Activated T-helper 2 cell treated with anti-CD3 and anti-CD28 coated beads, Interferon-gamma antibody, Interleukin-2, Interleukin-4, amounts not matched to agents 10 μg/mL and 5 μg/mL and 100 μg/mL, durations not matched to agents 14 hours and 24 hours and 36 hours (primary cell): ENCODE data around the gene FOXP1. TPM values are rescaled to one million over a fixed set of nuclear protein-coding genes. Genes with fewer than 3 reads are reported as not detected.
A peak's percentile ranks its signal among the peaks of the same experiment; 100 is the strongest.

Experiments
- DNase-seq: peaks from one replicate; pipeline ENCODE4 v3.0.0; 2021; ENCODE audit warnings: low spot score
- H3K27ac Mint-ChIP-seq: one replicate; pipeline ENCODE4 v1.8.0; 2021; ENCODE audit warnings: mixed read lengths
- H3K27me3 Mint-ChIP-seq: one replicate; pipeline ENCODE4 v1.8.0; 2021; ENCODE audit warnings: low read depth, mixed read lengths
- H3K36me3 Mint-ChIP-seq: one replicate; pipeline ENCODE4 v1.8.0; 2021; ENCODE audit warnings: low read depth, mixed read lengths
- H3K4me1 Mint-ChIP-seq: one replicate; pipeline ENCODE4 v1.8.0; 2021; ENCODE audit warnings: low read depth, mixed read lengths
- H3K4me3 Mint-ChIP-seq: one replicate; pipeline ENCODE4 v1.8.0; 2021; ENCODE audit warnings: low read depth, mild to moderate bottlenecking, moderate library complexity, mixed read lengths
- H3K9me3 Mint-ChIP-seq: one replicate; pipeline ENCODE4 v1.8.0; 2021; ENCODE audit warnings: mixed read lengths
- intact Hi-C: fragments of 100-400 bp; cut with micrococcal nuclease; formaldehyde crosslinking; loops from one replicate; pipeline ENCODE4 v1.15.1; 2023
- total RNA-seq: library from RNA; stranded (reverse); gene quantifications from 2 replicates; pipeline ENCODE4 v1.2.3, GENCODE V29; 2022

Gene FOXP1
- total RNA-seq, 1 donor from 2014 or later, result 132 TPM

DNA sequence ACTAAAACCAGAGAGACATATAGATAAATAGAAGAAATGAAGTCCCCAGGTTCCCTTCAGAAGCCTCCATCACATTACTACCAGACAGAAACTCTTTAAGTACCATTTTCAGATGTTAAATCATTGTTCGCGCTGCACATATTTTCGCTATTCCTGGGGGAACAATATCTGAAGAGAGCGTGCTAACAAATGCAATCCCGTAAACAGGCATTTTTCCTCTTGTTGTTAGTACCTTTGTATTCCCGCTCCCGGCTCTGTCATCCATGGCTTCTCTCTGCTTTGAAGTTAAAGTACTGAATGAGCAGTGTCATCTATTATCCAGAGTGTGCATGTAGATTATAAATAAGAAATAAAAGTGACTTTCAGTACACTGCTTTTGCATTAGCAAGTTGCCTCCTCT lies 412.3 kb downstream of the FOXP1 start:
- DNase-seq, result no peak
- no peak overlapping the region for H3K4me3 Mint-ChIP-seq
- intact Hi-C loops, result no loop called here
- H3K27me3 Mint-ChIP-seq, result no peaks in the 10 kb centered on the region
- no peak overlapping the region for H3K27ac Mint-ChIP-seq
- H3K4me1 Mint-ChIP-seq, result peaks cover 3% of the 10 kb centered on the region
- peaks cover 29% of the 10 kb centered on the region for H3K36me3 Mint-ChIP-seq
- H3K9me3 Mint-ChIP-seq, result no peaks in the 10 kb centered on the region

DNA sequence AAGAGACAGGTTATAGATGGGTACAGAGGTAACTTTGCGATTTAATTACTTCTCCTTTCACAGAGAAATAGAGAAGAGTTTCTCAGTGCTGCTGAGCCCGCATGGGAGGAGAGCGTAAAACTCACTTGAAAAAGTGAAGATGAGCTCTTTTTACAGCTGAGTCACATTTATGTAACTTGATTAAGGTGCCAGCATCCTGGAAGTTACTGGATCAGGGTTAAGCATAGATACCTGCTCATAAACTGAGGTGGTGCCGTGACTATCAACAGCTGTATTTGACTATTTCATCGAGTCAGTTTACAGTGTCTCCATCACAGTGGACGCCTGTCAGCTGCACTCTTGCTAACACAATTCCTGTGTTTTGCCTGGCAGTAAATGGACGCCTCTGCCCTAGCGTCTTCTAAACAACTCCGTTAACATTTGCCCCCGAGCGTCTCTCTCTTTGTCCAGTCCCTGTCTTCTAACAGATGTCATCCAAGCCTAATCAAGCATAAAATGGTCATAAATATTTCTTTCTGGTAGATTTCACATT lies 414.6 kb downstream of the FOXP1 start:
- Mint-ChIP-seq H3K36me3 (peaks cover 26% of the 10 kb centered on the region), H3K4me3 (no peak overlapping the region), H3K27me3 (no peaks in the 10 kb centered on the region), H3K4me1 (peaks cover 3% of the 10 kb centered on the region), H3K9me3 (peaks cover 4% of the 10 kb centered on the region), H3K27ac (no peak overlapping the region)
- intact Hi-C loops, result no loop called here
- DNase-seq, result no peak

DNA sequence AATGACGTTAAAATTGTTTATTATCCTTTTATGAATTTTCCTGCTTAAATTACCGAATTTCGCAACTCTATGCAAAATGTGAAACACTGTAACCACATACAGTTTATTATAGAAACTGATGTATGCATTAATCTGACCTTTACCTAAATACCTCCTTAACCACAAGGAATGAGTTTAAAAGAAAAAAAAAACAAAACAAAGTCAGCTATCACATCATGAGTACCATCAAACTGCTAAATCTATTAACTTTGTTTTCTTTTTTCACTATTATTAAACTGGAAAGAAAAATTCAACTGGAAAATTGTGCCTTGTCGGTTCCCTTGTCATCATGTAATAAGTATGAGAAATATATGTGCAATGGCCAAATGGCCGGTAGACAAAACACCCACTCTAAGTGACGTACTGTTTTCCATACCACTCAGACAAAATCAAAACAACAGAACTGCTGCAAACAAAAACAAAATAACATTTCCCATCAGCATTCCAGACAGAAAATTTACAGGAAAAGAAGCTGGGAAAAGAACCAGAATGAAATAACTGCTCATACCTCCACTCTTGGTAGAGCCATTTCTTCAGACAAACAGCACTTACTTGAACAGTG lies 415.3 kb downstream of the FOXP1 start:
- Mint-ChIP-seq H3K4me1 (peaks cover 3% of the 10 kb centered on the region), H3K27ac (no peak overlapping the region), H3K27me3 (no peaks in the 10 kb centered on the region), H3K9me3 (peaks cover 4% of the 10 kb centered on the region), H3K36me3 (peaks cover 30% of the 10 kb centered on the region), H3K4me3 (no peak overlapping the region)
- no peak for DNase-seq
- intact Hi-C loops, result no loop called here

DNA sequence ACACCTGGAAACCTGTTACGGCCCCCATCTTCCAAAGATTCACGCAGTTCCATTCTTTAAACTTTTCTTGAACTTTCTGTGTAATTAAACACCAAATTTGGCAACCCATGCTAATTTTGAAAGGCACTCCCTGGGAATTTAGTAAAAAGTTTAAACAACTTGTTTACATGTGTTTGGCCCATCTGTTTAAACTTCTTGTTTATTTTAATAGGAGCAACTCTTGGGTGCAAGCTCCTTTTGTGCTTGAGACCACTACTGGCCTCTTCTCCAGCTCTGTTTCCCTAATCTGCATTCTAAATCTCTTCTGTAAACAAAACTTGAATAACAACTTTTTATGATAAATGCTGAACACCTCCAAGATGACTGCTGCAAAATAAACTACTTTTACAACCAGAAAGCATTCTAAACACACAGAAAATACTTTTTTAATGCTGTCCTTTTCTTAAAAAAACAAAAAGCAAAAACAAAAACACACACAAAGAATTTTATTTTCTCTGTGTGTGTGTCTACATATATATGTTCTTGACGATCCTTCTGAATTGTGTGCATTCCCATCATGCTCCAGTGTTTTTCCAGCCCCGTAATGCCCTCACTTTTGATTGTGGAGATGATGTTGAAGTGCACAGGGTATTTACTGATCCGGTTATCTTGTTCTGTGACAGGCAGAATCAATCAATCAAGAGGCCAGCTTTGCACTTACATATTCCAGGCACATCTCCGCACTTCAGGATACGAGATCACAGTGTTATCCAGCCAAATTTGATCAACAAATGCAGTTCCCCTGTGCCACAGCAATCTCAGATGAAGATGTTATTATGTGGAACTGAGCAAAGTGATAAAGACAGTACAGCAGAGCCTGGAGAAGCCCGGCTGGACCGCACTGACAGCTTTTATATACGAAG lies 416.9 kb downstream of the FOXP1 start:
- peaks cover 4% of the 10 kb centered on the region for H3K9me3 Mint-ChIP-seq
- peaks cover 10% of the 10 kb centered on the region for H3K4me1 Mint-ChIP-seq
- H3K27ac Mint-ChIP-seq, result no peak overlapping the region
- H3K4me3 Mint-ChIP-seq, result no peak overlapping the region
- no peaks in the 10 kb centered on the region for H3K27me3 Mint-ChIP-seq
- intact Hi-C loops, result no loop called here
- DNase-seq, result no peak
- peaks cover 39% of the 10 kb centered on the region for H3K36me3 Mint-ChIP-seq

DNA sequence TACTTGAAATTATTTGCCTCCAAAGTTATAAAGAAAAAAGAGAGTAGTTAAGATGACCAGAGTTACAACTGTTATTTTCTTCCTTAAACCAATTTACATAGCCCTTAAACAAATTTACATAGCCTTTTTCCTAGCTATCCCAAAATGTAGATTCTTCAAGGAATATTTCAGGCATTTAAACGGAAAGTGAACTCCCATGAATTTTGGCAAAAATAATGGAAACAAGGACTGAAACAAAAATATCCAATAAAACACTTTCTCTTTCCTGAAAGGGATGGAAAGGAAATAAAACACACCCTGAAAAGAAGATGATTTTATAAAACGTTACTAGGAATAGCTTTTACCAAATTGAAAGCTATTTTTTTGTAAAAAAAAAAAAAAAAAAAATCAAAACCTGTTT lies 418.6 kb downstream of the FOXP1 start:
- H3K27me3 Mint-ChIP-seq, result no peaks in the 10 kb centered on the region
- intact Hi-C loops, result no loop called here
- H3K36me3 Mint-ChIP-seq, result peaks cover 50% of the 10 kb centered on the region
- H3K4me1 Mint-ChIP-seq, result peaks cover 24% of the 10 kb centered on the region
- H3K4me3 Mint-ChIP-seq, result no peak overlapping the region
- H3K27ac Mint-ChIP-seq, result no peak overlapping the region
- no peak for DNase-seq
- H3K9me3 Mint-ChIP-seq, result peaks cover 15% of the 10 kb centered on the region

DNA sequence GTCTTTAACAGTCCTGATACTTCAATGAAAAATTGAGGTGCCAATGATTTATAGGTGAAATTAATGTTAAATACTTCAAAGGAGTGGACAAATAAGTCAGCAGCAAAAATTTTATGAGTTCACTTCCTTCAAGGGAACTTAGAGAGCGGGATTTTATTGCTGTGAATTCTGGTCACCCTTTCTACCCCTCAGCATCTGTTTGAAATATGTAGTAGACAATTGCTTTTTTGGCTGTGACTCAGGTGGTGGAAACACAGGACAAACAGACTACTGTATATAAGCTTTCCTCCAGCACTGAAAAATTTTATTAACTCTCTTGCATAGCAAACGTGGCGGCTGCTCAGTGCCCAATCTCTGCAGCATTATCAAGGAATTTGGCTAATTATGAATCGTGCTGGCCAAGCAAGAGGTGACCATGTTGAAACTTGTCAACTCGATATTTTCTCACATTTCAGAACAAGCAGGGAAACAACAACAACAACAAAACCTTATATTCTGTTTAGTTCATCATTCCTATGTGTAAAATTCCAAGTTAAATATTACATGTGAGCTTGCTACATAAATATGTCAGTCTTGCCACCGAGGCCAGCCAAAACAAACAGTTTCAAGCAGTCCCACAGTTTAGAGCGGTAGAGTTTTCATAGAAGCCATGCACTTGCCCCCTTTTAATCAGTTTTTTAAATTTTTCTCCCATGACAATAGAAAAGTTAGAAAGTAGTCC lies 420.2 kb downstream of the FOXP1 start:
- Mint-ChIP-seq H3K27me3 (no peaks in the 10 kb centered on the region), H3K36me3 (peaks cover 51% of the 10 kb centered on the region), H3K4me1 (peaks cover 26% of the 10 kb centered on the region), H3K9me3 (peaks cover 15% of the 10 kb centered on the region), H3K4me3 (no peak overlapping the region), H3K27ac (no peak overlapping the region)
- no peak for DNase-seq
- intact Hi-C loops, result no loop called here

GRCh38 chr3:71162221-71162620 lies 421.3 kb downstream of the FOXP1 start:
- DNase-seq, result no peak
- Mint-ChIP-seq H3K36me3 (peaks cover 59% of the 10 kb centered on the region), H3K27ac (no peak overlapping the region), H3K4me1 (peaks cover 23% of the 10 kb centered on the region), H3K27me3 (no peaks in the 10 kb centered on the region), H3K4me3 (no peak overlapping the region), H3K9me3 (peaks cover 15% of the 10 kb centered on the region)
- intact Hi-C loops, result no loop called here

- DNase-seq, result no peak
- Mint-ChIP-seq H3K27me3 (no peaks in the 10 kb centered on the region), H3K4me1 (peaks cover 29% of the 10 kb centered on the region), H3K4me3 (no peak overlapping the region), H3K36me3 (peaks cover 52% of the 10 kb centered on the region), H3K27ac (peak overlapping the region; percentile 91), H3K9me3 (peaks cover 14% of the 10 kb centered on the region)
- intact Hi-C loops, result loop anchor here (2.0 kb wide), 1 partner anchor 14 kb away; no protein-coding TSS in a partner anchor
These were observed 422.6 kb downstream of the FOXP1 start for GRCh38 chr3:71160785-71161546.

DNA sequence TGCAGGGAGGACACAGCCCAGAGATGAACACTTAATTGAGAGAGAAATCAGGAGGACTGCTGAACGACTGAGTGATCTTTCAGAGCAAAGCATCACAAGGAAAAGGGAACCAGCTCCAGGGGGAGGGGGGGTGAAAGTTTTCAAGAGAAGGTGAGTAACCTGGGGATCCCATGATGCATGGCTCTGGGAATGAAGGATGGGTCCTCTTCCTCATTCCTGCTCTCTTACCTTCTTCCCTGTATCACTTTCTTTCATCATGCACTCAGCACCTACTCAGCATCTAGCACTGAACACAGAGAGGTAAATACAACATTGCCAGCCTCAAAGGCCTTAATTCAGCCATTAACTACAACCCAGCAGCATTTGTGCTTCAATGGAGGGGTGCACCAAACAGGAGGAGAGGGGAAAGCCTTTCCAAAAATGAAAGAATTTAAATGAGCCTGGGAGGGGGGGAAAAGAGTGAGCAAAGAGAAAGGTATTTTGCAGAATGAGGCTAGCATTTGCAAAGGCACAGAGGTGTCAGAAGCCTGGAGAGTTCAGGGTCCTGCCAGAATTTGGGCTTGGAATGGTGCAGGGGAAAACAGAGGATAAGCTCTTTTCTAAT lies 427.4 kb downstream of the FOXP1 start:
- Mint-ChIP-seq H3K27ac (no peak overlapping the region), H3K4me1 (peaks cover 38% of the 10 kb centered on the region), H3K9me3 (peaks cover 8% of the 10 kb centered on the region), H3K4me3 (no peak overlapping the region), H3K27me3 (no peaks in the 10 kb centered on the region), H3K36me3 (peaks cover 32% of the 10 kb centered on the region)
- no peak for DNase-seq
- intact Hi-C loops, result no loop called here

- Mint-ChIP-seq H3K27ac (no peak overlapping the region), H3K27me3 (no peaks in the 10 kb centered on the region), H3K9me3 (no peaks in the 10 kb centered on the region), H3K4me3 (no peak overlapping the region), H3K4me1 (peaks cover 42% of the 10 kb centered on the region), H3K36me3 (peaks cover 22% of the 10 kb centered on the region)
- no peak for DNase-seq
- intact Hi-C loops, result loop anchor here (5.0 kb wide), 1 partner anchor 32 kb away; no protein-coding TSS in a partner anchor
These were observed 428.7 kb downstream of the FOXP1 start for GRCh38 chr3:71154846-71155245.

GRCh38 chr3:71153713-71154112 lies 429.8 kb downstream of the FOXP1 start:
- intact Hi-C loops, result loop anchor here (1.0 to 5.0 kb wide), 2 partner anchors 10 to 34 kb away; no protein-coding TSS in a partner anchor
- no peak overlapping the region for H3K27ac Mint-ChIP-seq
- peaks cover 45% of the 10 kb centered on the region for H3K4me1 Mint-ChIP-seq

DNA sequence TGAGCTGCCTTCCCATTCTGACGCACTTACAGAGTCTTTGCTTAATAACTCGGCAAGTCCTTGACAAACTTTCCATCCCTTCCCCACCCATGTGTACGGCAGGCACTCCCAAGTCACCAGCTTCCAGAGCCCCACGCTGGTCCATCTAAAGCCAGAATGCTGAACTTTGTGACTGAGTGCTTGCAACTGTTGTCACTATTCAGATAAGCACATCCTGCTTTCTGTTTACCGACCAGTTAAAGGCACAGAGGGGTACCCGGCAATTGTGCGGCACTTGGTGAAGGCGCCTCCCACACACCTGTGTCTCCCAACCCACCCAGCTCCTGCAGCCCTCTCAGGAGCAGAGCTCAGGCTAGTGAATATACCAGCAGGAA lies 430.6 kb downstream of the FOXP1 start:
- Mint-ChIP-seq H3K27ac (no peak overlapping the region), H3K4me1 (peaks cover 45% of the 10 kb centered on the region), H3K9me3 (no peaks in the 10 kb centered on the region), H3K27me3 (no peaks in the 10 kb centered on the region), H3K4me3 (no peak overlapping the region), H3K36me3 (peaks cover 17% of the 10 kb centered on the region)
- intact Hi-C loops, result loop anchor here (1.0 to 5.0 kb wide), 2 partner anchors 10 to 34 kb away; no protein-coding TSS in a partner anchor
- no peak for DNase-seq

More at GRCh38 chr3:71153713-71154112, 429.8 kb downstream of the FOXP1 start:
- H3K9me3 Mint-ChIP-seq, result no peaks in the 10 kb centered on the region
- no peak overlapping the region for H3K4me3 Mint-ChIP-seq
- no peak for DNase-seq
- H3K27me3 Mint-ChIP-seq, result no peaks in the 10 kb centered on the region
- peaks cover 21% of the 10 kb centered on the region for H3K36me3 Mint-ChIP-seq
